Measurements from ENCODE around the gene PTPRCAP.

Gene PTPRCAP

GRCh38 chr11:67391304-67392182 is 45.9 kb downstream of the PTPRCAP start, which contains the start of gene RAD9A:
Gene RAD9A (plus strand): TSS chr11:67391986. CDS start chr11:67392045, 59 bp downstream.
- Histone ChIP-seq H3K27me3 (ENCODE audit: control insufficient read depth, insufficient read depth, low read length) (peaks cover 5% of the 10 kb centered on the region), H3K4me3 (ENCODE audit: low read length) (peak within 1 kb of the TSS; percentile 67), H3K9ac (ENCODE audit: low read length) (peak within 1 kb of the TSS; percentile 62), H3K27ac (ENCODE audit: low read length) (no peak within 1 kb of the TSS), H3K9me3 (ENCODE audit: control insufficient read depth, low read depth, low read length) (no peaks in the 10 kb centered on the region), H3K4me1 (ENCODE audit: control insufficient read depth, low read depth, low read length) (no peaks in the 10 kb centered on the region), H3K36me3 (ENCODE audit: control insufficient read depth, low read depth, low read length) (peaks cover 3% of the 10 kb centered on the region)

- Histone ChIP-seq H3K27ac (ENCODE audit: low read length) (no peak overlapping the region), H3K27me3 (ENCODE audit: control insufficient read depth, insufficient read depth, low read length) (peaks cover 5% of the 10 kb centered on the region), H3K36me3 (ENCODE audit: control insufficient read depth, low read depth, low read length) (peaks cover under 1% of the 10 kb centered on the region), H3K4me3 (ENCODE audit: low read length) (peak overlapping the region; percentile 67), H3K4me1 (ENCODE audit: control insufficient read depth, low read depth, low read length) (no peaks in the 10 kb centered on the region), H3K9me3 (ENCODE audit: control insufficient read depth, low read depth, low read length) (no peaks in the 10 kb centered on the region), H3K9ac (ENCODE audit: low read length) (peak overlapping the region; percentile 54)
Observed at GRCh38 chr11:67390947-67391303, 46.6 kb downstream of the PTPRCAP start.

DNA sequence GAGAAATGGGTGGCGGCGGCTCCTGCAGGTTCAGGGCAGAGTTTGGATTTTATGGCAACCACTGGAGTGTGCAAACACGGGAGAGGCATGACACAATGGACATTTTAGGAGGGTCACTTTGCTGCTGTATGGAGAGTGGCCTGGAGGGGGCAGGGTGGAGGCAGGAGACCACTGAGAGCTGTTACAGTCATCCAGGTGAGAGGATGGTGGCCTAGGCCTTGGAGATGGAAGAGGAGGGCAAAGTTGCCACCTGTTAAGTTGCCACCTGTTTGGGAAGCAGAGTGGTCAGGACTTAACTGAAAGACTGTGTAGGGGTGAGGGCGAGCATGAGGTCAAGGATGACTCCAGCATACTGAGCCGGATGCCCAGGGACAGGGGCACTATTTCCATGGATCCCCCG is 48.0 kb downstream of the PTPRCAP start:
- Histone ChIP-seq H3K27me3 (ENCODE audit: control insufficient read depth, insufficient read depth, low read length) (peaks cover 13% of the 10 kb centered on the region), H3K27ac (ENCODE audit: low read length) (no peak overlapping the region), H3K9me3 (ENCODE audit: control insufficient read depth, low read depth, low read length) (no peaks in the 10 kb centered on the region), H3K4me1 (ENCODE audit: control insufficient read depth, low read depth, low read length) (no peaks in the 10 kb centered on the region), H3K36me3 (ENCODE audit: control insufficient read depth, low read depth, low read length) (no peaks in the 10 kb centered on the region), H3K9ac (ENCODE audit: low read length) (no peak overlapping the region), H3K4me3 (ENCODE audit: low read length) (no peak overlapping the region)

- H3K36me3 ChIP-seq (ENCODE audit: control insufficient read depth, low read depth, low read length) = no peaks in the 10 kb centered on the region
- no peak overlapping the region for H3K4me3 ChIP-seq (ENCODE audit: low read length)
- H3K9me3 ChIP-seq (ENCODE audit: control insufficient read depth, low read depth, low read length) = no peaks in the 10 kb centered on the region
- H3K27me3 ChIP-seq (ENCODE audit: control insufficient read depth, insufficient read depth, low read length) = peaks cover 14% of the 10 kb centered on the region
- H3K27ac ChIP-seq (ENCODE audit: low read length) = no peak overlapping the region
- H3K9ac ChIP-seq (ENCODE audit: low read length) = no peak overlapping the region
- H3K4me1 ChIP-seq (ENCODE audit: control insufficient read depth, low read depth, low read length) = no peaks in the 10 kb centered on the region
Observed at GRCh38 chr11:67387518-67387917, 50.0 kb downstream of the PTPRCAP start.

DNA sequence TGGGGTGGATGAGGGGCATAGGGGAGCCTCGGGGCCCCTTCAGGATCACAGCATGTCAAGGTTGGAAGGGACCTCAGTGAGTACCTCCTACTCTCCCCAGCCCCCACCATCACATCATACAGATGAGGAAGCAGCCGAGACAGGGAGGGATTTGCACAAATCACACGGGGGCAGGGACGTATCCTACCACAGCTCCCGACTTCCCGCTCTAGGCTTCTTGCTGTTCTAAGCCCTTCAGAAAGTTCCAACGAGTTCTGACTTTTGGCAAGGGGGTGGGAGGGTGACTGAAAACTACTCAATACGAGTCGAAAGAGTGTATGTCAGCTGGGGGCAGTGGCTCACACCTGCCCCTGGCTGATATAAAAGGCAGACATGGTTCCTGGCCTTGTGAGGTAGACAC is 50.4 kb downstream of the PTPRCAP start:
- Histone ChIP-seq H3K9ac (ENCODE audit: low read length) (no peak overlapping the region), H3K4me3 (ENCODE audit: low read length) (no peak overlapping the region), H3K27ac (ENCODE audit: low read length) (no peak overlapping the region), H3K36me3 (ENCODE audit: control insufficient read depth, low read depth, low read length) (no peaks in the 10 kb centered on the region), H3K4me1 (ENCODE audit: control insufficient read depth, low read depth, low read length) (no peaks in the 10 kb centered on the region), H3K27me3 (ENCODE audit: control insufficient read depth, insufficient read depth, low read length) (peaks cover 10% of the 10 kb centered on the region), H3K9me3 (ENCODE audit: control insufficient read depth, low read depth, low read length) (no peaks in the 10 kb centered on the region)
